ENCODE measurements around the gene FUS. TPM values are rescaled to one million over a fixed set of nuclear protein-coding genes. Genes with fewer than 3 reads are reported as not detected.
"Not testable (repeated sequence)": the region's sequence is repeated elsewhere in the genome, so short reads cannot be mapped to it uniquely, and the experiment has no call there.

Gene FUS
- total RNA-seq, 1 donor from 2014 or later: 309 TPM

GRCh38 chr16:31198207-31198882 is 18.4 kb downstream of the FUS start:
- H3K9me3 Mint-ChIP-seq (ENCODE audit: unreplicated experiment): no peaks in the 10 kb centered on the region
- peaks cover 11% of the 10 kb centered on the region for H3K4me1 Mint-ChIP-seq (ENCODE audit: low read depth, unreplicated experiment)
- Histone ChIP-seq H3K27ac (ENCODE audit: low read depth, low read length) (no peak overlapping the region), H4K20me1 (ENCODE audit: insufficient read depth, low read length) (peaks cover 75% of the 10 kb centered on the region), H3K9ac (ENCODE audit: low read length) (no peak overlapping the region), H3K4me1 (ENCODE audit: insufficient read depth, low read length) (peaks cover 7% of the 10 kb centered on the region), H2AFZ (ENCODE audit: low read depth, low read length) (no peak overlapping the region), H3K9me3 (ENCODE audit: insufficient read depth, low read depth, low read length) (no peaks in the 10 kb centered on the region), H3K4me3 (ENCODE audit: insufficient read depth, low read depth, low read length) (no peak overlapping the region), H3K27me3 (ENCODE audit: insufficient read depth, low read length) (no peaks in the 10 kb centered on the region), H3K4me2 (ENCODE audit: low read length) (no peak overlapping the region), H3K79me2 (ENCODE audit: insufficient read depth, low read length) (peaks cover 14% of the 10 kb centered on the region), H3K36me3 (ENCODE audit: insufficient read depth, low read length) (peaks cover 32% of the 10 kb centered on the region)
- TF ChIP-seq, protein P1, sequence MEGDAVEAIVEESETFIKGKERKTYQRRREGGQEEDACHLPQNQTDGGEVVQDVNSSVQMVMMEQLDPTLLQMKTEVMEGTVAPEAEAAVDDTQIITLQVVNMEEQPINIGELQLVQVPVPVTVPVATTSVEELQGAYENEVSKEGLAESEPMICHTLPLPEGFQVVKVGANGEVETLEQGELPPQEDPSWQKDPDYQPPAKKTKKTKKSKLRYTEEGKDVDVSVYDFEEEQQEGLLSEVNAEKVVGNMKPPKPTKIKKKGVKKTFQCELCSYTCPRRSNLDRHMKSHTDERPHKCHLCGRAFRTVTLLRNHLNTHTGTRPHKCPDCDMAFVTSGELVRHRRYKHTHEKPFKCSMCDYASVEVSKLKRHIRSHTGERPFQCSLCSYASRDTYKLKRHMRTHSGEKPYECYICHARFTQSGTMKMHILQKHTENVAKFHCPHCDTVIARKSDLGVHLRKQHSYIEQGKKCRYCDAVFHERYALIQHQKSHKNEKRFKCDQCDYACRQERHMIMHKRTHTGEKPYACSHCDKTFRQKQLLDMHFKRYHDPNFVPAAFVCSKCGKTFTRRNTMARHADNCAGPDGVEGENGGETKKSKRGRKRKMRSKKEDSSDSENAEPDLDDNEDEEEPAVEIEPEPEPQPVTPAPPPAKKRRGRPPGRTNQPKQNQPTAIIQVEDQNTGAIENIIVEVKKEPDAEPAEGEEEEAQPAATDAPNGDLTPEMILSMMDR (IDR thresholded peaks at IDR 0.05; ENCODE audit: insufficient read depth, low read depth, low read length): no peak
- no peak for TF ChIP-seq EZH2 (IDR thresholded peaks at IDR 0.05; ENCODE audit: insufficient read depth, low read length)
- FAIRE-seq (no peak), DNase-seq (ENCODE audit: low read depth) (no peak)
- no peaks in the 10 kb centered on the region for H3K27me3 Mint-ChIP-seq (ENCODE audit: low read depth, unreplicated experiment)
- no peak overlapping the region for H3K4me3 Mint-ChIP-seq (ENCODE audit: unreplicated experiment)
- H3K36me3 Mint-ChIP-seq (ENCODE audit: low read depth, unreplicated experiment): peaks cover 25% of the 10 kb centered on the region
- H3K27ac Mint-ChIP-seq (ENCODE audit: unreplicated experiment): no peak overlapping the region

GRCh38 chr16:31199430-31200041 is 19.6 kb downstream of the FUS start:
- H3K27ac ChIP-seq (ENCODE audit: low read depth, low read length): no peak overlapping the region
- H3K27me3 Mint-ChIP-seq (ENCODE audit: low read depth, unreplicated experiment): peaks cover under 1% of the 10 kb centered on the region
- H3K4me3 ChIP-seq (ENCODE audit: insufficient read depth, low read depth, low read length): no peak overlapping the region
- H3K36me3 Mint-ChIP-seq (ENCODE audit: low read depth, unreplicated experiment): peaks cover 25% of the 10 kb centered on the region
- FAIRE-seq (no peak), DNase-seq (ENCODE audit: low read depth) (no peak)
- peaks cover 20% of the 10 kb centered on the region for H3K36me3 ChIP-seq (ENCODE audit: insufficient read depth, low read length)
- H3K9me3 Mint-ChIP-seq (ENCODE audit: unreplicated experiment): no peaks in the 10 kb centered on the region
- TF ChIP-seq, protein P1 (IDR thresholded peaks at IDR 0.05; ENCODE audit: insufficient read depth, low read depth, low read length): no peak
- TF ChIP-seq EZH2 (IDR thresholded peaks at IDR 0.05; ENCODE audit: insufficient read depth, low read length): no peak
- peaks cover 11% of the 10 kb centered on the region for H3K4me1 Mint-ChIP-seq (ENCODE audit: low read depth, unreplicated experiment)
- peaks cover 63% of the 10 kb centered on the region for H4K20me1 ChIP-seq (ENCODE audit: insufficient read depth, low read length)
- H3K9me3 ChIP-seq (ENCODE audit: insufficient read depth, low read depth, low read length): no peaks in the 10 kb centered on the region
- H2AFZ ChIP-seq (ENCODE audit: low read depth, low read length): no peak overlapping the region
- no peak overlapping the region for H3K27ac Mint-ChIP-seq (ENCODE audit: unreplicated experiment)
- peaks cover 6% of the 10 kb centered on the region for H3K79me2 ChIP-seq (ENCODE audit: insufficient read depth, low read length)
- H3K9ac ChIP-seq (ENCODE audit: low read length): no peak overlapping the region
- no peak overlapping the region for H3K4me2 ChIP-seq (ENCODE audit: low read length)
- H3K27me3 ChIP-seq (ENCODE audit: insufficient read depth, low read length): no peaks in the 10 kb centered on the region
- peaks cover 7% of the 10 kb centered on the region for H3K4me1 ChIP-seq (ENCODE audit: insufficient read depth, low read length)
- no peak overlapping the region for H3K4me3 Mint-ChIP-seq (ENCODE audit: unreplicated experiment)

GRCh38 chr16:31200111-31200510 is 20.2 kb downstream of the FUS start:
- not testable (repeated sequence) for FAIRE-seq; H3K4me3 ChIP-seq (ENCODE audit: insufficient read depth, low read depth, low read length); H3K9me3 Mint-ChIP-seq (ENCODE audit: unreplicated experiment); H3K27ac Mint-ChIP-seq (ENCODE audit: unreplicated experiment); H3K27ac ChIP-seq (ENCODE audit: low read depth, low read length); H3K4me2 ChIP-seq (ENCODE audit: low read length); H3K9me3 ChIP-seq (ENCODE audit: insufficient read depth, low read depth, low read length); H3K4me1 ChIP-seq (ENCODE audit: insufficient read depth, low read length); H3K9ac ChIP-seq (ENCODE audit: low read length); DNase-seq (ENCODE audit: low read depth); H3K27me3 Mint-ChIP-seq (ENCODE audit: low read depth, unreplicated experiment); H3K79me2 ChIP-seq (ENCODE audit: insufficient read depth, low read length); H2AFZ ChIP-seq (ENCODE audit: low read depth, low read length); H3K27me3 ChIP-seq (ENCODE audit: insufficient read depth, low read length)
- Mint-ChIP-seq H3K36me3 (ENCODE audit: low read depth, unreplicated experiment) (peaks cover 25% of the 10 kb centered on the region), H3K4me1 (ENCODE audit: low read depth, unreplicated experiment) (peaks cover 11% of the 10 kb centered on the region), H3K4me3 (ENCODE audit: unreplicated experiment) (peak overlapping the region; percentile 6)
- peaks cover 57% of the 10 kb centered on the region for H4K20me1 ChIP-seq (ENCODE audit: insufficient read depth, low read length)
- peaks cover 14% of the 10 kb centered on the region for H3K36me3 ChIP-seq (ENCODE audit: insufficient read depth, low read length)

Measured in astrocyte (in vitro differentiated cells and primary cell).